Mesenchymal stem cell (in vitro differentiated cells and primary cell): ENCODE data around the gene EXOC6B.

Source experiments
- DNase-seq: peaks from one replicate; pipeline ENCODE4 v3.0.0-alpha.2; 2013
- H2AFZ ChIP-seq: one replicate; pipeline ENCODE4 v1.6.1; 2013; ENCODE audit warnings: low read depth, mild to moderate bottlenecking, control low read depth, inconsistent platforms, low read length, moderate library complexity
- H2AK5ac ChIP-seq: 2 replicates; pipeline ENCODE4 v1.6.1; 2013; ENCODE audit warnings: low read length, moderate library complexity, mild to moderate bottlenecking, inconsistent platforms; ENCODE audit not compliant: severe bottlenecking
- H2BK120ac ChIP-seq: one replicate; pipeline ENCODE4 v1.6.1; 2013; ENCODE audit warnings: low read depth, mild to moderate bottlenecking, inconsistent platforms, low read length, moderate library complexity
- H2BK12ac ChIP-seq, 2 experiments: one replicate each; pipeline ENCODE4 v1.6.1; 2013; ENCODE audit warnings: inconsistent platforms in 2 of 2, low read length in 2 of 2, mild to moderate bottlenecking in 2 of 2, moderate library complexity in 2 of 2, control low read depth in 1 of 2
- H2BK15ac ChIP-seq: one replicate; pipeline ENCODE4 v1.6.1; 2013; ENCODE audit warnings: mild to moderate bottlenecking, low read depth, inconsistent platforms; ENCODE audit not compliant: poor library complexity, severe bottlenecking
- H2BK5ac ChIP-seq: 2 replicates; pipeline ENCODE4 v1.6.1; 2013; ENCODE audit warnings: low read depth, mild to moderate bottlenecking, low read length, control low read depth, inconsistent platforms; ENCODE audit not compliant: poor library complexity, severe bottlenecking
- H3K14ac ChIP-seq, 2 experiments: one replicate each; pipeline ENCODE4 v1.6.1; 2013; ENCODE audit warnings: inconsistent platforms in 2 of 2, low read length in 2 of 2, control low read depth in 1 of 2, mild to moderate bottlenecking in 1 of 2, moderate library complexity in 1 of 2
- H3K18ac ChIP-seq, 2 experiments: one replicate each; pipeline ENCODE4 v1.6.1; 2013; ENCODE audit warnings: inconsistent platforms in 2 of 2, low read length in 2 of 2, control low read depth in 1 of 2, low read depth in 1 of 2, mild to moderate bottlenecking in 1 of 2
- H3K23ac ChIP-seq, 2 experiments: one replicate each; pipeline ENCODE4 v1.6.1; 2013; ENCODE audit warnings: inconsistent platforms in 2 of 2, low read length in 2 of 2, mild to moderate bottlenecking in 2 of 2, moderate library complexity in 2 of 2, control low read depth in 1 of 2
- H3K27ac ChIP-seq: 2 replicates; pipeline ENCODE4 v1.5.1; 2013; ENCODE audit warnings: mild to moderate bottlenecking, moderate library complexity, low read length, control low read depth, inconsistent platforms; ENCODE audit not compliant: poor library complexity, severe bottlenecking
- H3K27me3 ChIP-seq, 2 experiments: 2 replicates each; pipeline versions ENCODE4 v1.6.1 to v1.7.0; 2013; ENCODE audit warnings: low read length in 2 of 2, mild to moderate bottlenecking in 2 of 2, moderate library complexity in 2 of 2, control low read depth in 1 of 2, inconsistent platforms in 1 of 2; ENCODE audit not compliant: control insufficient read depth in 1 of 2, insufficient read depth in 1 of 2
- H3K36me3 ChIP-seq, 2 experiments: 2 replicates each; pipeline versions ENCODE4 v1.6.1 to v1.7.0; 2013; ENCODE audit warnings: low read length in 2 of 2, control low read depth in 1 of 2, inconsistent platforms in 1 of 2, low read depth in 1 of 2, mild to moderate bottlenecking in 1 of 2; ENCODE audit not compliant: insufficient read depth in 2 of 2, control insufficient read depth in 1 of 2
- H3K4ac ChIP-seq, 2 experiments: one replicate each; pipeline ENCODE4 v1.6.1; 2013; ENCODE audit warnings: inconsistent platforms in 2 of 2, low read length in 2 of 2, mild to moderate bottlenecking in 2 of 2, moderate library complexity in 2 of 2, control low read depth in 1 of 2, low read depth in 1 of 2
- H3K4me1 ChIP-seq: 2 replicates; pipeline ENCODE4 v1.6.1; 2013; ENCODE audit warnings: low read depth, low read length, control low read depth; ENCODE audit not compliant: control insufficient read depth, insufficient read depth
- H3K4me2 ChIP-seq: 2 replicates; pipeline ENCODE4 v1.6.1; 2013; ENCODE audit warnings: low read length, mild to moderate bottlenecking, inconsistent platforms; ENCODE audit not compliant: poor library complexity, severe bottlenecking
- H3K4me3 ChIP-seq, 2 experiments: 2 replicates each; pipeline versions ENCODE4 v1.5.1 to v1.7.0; 2013; ENCODE audit warnings: low read length in 2 of 2, mild to moderate bottlenecking in 2 of 2, control low read depth in 1 of 2, low read depth in 1 of 2; ENCODE audit not compliant: insufficient read depth in 1 of 2
- H3K79me1 ChIP-seq: replicated peaks from 2 replicates; pipeline ENCODE4 v1.6.1; 2013; ENCODE audit warnings: mild to moderate bottlenecking, control low read depth, low read length, inconsistent platforms; ENCODE audit not compliant: poor library complexity, severe bottlenecking
- H3K9ac ChIP-seq: 2 replicates; pipeline ENCODE4 v1.7.0; 2013; ENCODE audit warnings: mild to moderate bottlenecking, low read length, moderate library complexity
- H3K9me3 ChIP-seq: 2 replicates; pipeline ENCODE4 v1.7.0; 2013; ENCODE audit warnings: mild to moderate bottlenecking, low read length; ENCODE audit not compliant: control insufficient read depth
- H4K8ac ChIP-seq: one replicate; pipeline ENCODE4 v1.6.1; 2013; ENCODE audit warnings: inconsistent platforms, mild to moderate bottlenecking, low read length, moderate library complexity
- H4K91ac ChIP-seq: one replicate; pipeline ENCODE4 v1.6.1; 2013; ENCODE audit warnings: mild to moderate bottlenecking, low read length, inconsistent platforms
- WGBS: methylation state at CpG from one replicate; pipeline ENCODE4 v1.1.7; 2013; ENCODE audit warnings: mixed read lengths; 5-methylcytosine and 5-hydroxymethylcytosine counted together

Gene EXOC6B

GRCh38 chr2:72800492-72800891 lies 25.3 kb downstream of the EXOC6B start:
- no peak overlapping the region for H2BK12ac ChIP-seq
- no peak overlapping the region for H4K91ac ChIP-seq
- no peaks in the 10 kb centered on the region for H3K36me3 ChIP-seq
- H3K4ac ChIP-seq: no peak overlapping the region
- no peak overlapping the region for H2BK15ac ChIP-seq
- no peak overlapping the region for H2AK5ac ChIP-seq
- no peaks in the 10 kb centered on the region for H3K4me1 ChIP-seq
- no peak overlapping the region for H3K4me3 ChIP-seq
- peaks cover 12% of the 10 kb centered on the region for H3K79me1 ChIP-seq
- no peak overlapping the region for H3K27ac ChIP-seq
- no peak overlapping the region for H4K8ac ChIP-seq
- no peak overlapping the region for H3K23ac ChIP-seq
- no peak for DNase-seq
- H3K18ac ChIP-seq: no peak overlapping the region
- 100% methylated on average over 1 of the region's 2 CpGs for WGBS
- no peak overlapping the region for H2AFZ ChIP-seq
- H3K14ac ChIP-seq: no peak overlapping the region
- no peak overlapping the region for H3K4me2 ChIP-seq
- H3K9me3 ChIP-seq: no peaks in the 10 kb centered on the region
- H2BK120ac ChIP-seq: no peak overlapping the region
- H3K9ac ChIP-seq: no peak overlapping the region
- no peaks in the 10 kb centered on the region for H3K27me3 ChIP-seq
- H2BK5ac ChIP-seq: no peak overlapping the region

DNA sequence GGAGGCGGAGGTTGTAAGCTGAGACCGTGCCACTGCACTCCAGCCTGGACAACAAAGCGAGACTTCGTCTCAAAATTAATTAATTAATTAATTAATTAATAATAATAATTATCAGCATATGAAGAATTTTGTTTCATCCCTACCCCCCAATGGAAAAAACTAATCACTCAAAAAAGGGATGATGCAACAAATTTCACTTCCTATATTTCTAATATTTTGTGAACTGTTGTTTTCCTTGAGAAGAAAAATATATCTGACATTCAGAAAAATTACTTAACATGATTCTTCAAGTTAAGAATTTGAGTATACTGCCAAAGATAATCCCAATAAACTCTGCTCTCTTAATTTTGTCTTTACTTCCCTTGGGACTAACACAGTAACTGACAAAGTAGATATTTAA lies 28.1 kb downstream of the EXOC6B start:
- H2AFZ ChIP-seq: no peak overlapping the region
- H2BK120ac ChIP-seq: no peak overlapping the region
- H3K4me2 ChIP-seq: no peak overlapping the region
- no peak overlapping the region for H4K91ac ChIP-seq
- H3K27me3 ChIP-seq: no peaks in the 10 kb centered on the region
- H3K9ac ChIP-seq: no peak overlapping the region
- WGBS: 100% methylated on average over 1 of the region's 4 CpGs
- H2AK5ac ChIP-seq: no peak overlapping the region
- H3K4me3 ChIP-seq: no peak overlapping the region
- DNase-seq: no peak
- no peaks in the 10 kb centered on the region for H3K9me3 ChIP-seq
- no peaks in the 10 kb centered on the region for H3K36me3 ChIP-seq
- H3K79me1 ChIP-seq: peaks cover 13% of the 10 kb centered on the region
- H4K8ac ChIP-seq: no peak overlapping the region
- H3K4ac ChIP-seq: no peak overlapping the region
- H2BK12ac ChIP-seq: no peak overlapping the region
- H2BK15ac ChIP-seq: no peak overlapping the region
- no peaks in the 10 kb centered on the region for H3K4me1 ChIP-seq
- no peak overlapping the region for H3K23ac ChIP-seq
- no peak overlapping the region for H2BK5ac ChIP-seq
- H3K18ac ChIP-seq: no peak overlapping the region
- H3K14ac ChIP-seq: no peak overlapping the region
- H3K27ac ChIP-seq: no peak overlapping the region

DNA sequence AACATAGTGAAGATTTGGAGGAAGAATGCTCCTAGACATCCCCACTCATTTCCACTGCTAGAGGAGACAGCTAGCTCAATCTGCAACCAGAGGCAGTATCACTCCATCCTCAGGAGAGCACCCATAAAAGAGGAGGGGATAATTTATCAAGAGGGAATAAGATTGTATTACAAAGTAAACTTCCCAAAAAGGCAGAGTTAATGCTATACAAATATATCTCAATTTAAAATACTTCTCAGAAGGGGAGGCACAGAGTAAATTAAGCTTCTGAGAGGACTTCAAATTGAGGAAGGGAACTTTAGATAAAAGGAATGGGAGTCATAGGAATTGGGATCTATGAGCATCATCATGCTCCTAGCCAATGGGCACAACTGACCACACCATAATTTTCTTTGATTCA lies 29.1 kb downstream of the EXOC6B start:
- no peaks in the 10 kb centered on the region for H3K4me1 ChIP-seq
- H2AFZ ChIP-seq: no peak overlapping the region
- no peaks in the 10 kb centered on the region for H3K36me3 ChIP-seq
- no peak overlapping the region for H3K14ac ChIP-seq
- H3K4ac ChIP-seq: no peak overlapping the region
- no peak overlapping the region for H3K23ac ChIP-seq
- H4K91ac ChIP-seq: no peak overlapping the region
- H4K8ac ChIP-seq: no peak overlapping the region
- no peaks in the 10 kb centered on the region for H3K27me3 ChIP-seq
- H2BK120ac ChIP-seq: no peak overlapping the region
- H3K9me3 ChIP-seq: no peaks in the 10 kb centered on the region
- no peak overlapping the region for H2BK15ac ChIP-seq
- H3K4me2 ChIP-seq: no peak overlapping the region
- H2AK5ac ChIP-seq: no peak overlapping the region
- H3K27ac ChIP-seq: no peak overlapping the region
- H2BK12ac ChIP-seq: no peak overlapping the region
- no peak overlapping the region for H2BK5ac ChIP-seq
- no peak overlapping the region for H3K18ac ChIP-seq
- H3K9ac ChIP-seq: no peak overlapping the region
- no peak overlapping the region for H3K4me3 ChIP-seq
- no peak for DNase-seq
- peaks cover 12% of the 10 kb centered on the region for H3K79me1 ChIP-seq

- Histone ChIP-seq H2BK12ac (peak overlapping the region in 1 of 2 experiments; percentile 89), H4K91ac (no peak overlapping the region), H2BK5ac (no peak overlapping the region), H3K4me1 (no peaks in the 10 kb centered on the region), H3K9ac (peak overlapping the region; percentile 45), H3K4ac (peak overlapping the region; percentile 17 to 46), H2AFZ (no peak overlapping the region), H2BK15ac (no peak overlapping the region), H3K18ac (peak overlapping the region; percentile 19 to 57), H3K4me2 (no peak overlapping the region), H3K27me3 (no peaks in the 10 kb centered on the region), H3K14ac (no peak overlapping the region), H2BK120ac (no peak overlapping the region), H3K36me3 (no peaks in the 10 kb centered on the region), H3K9me3 (no peaks in the 10 kb centered on the region), H3K23ac (no peak overlapping the region), H3K27ac (peak overlapping the region; percentile 26), H3K79me1 (peaks cover 15% of the 10 kb centered on the region), H4K8ac (no peak overlapping the region), H3K4me3 (no peak overlapping the region), H2AK5ac (no peak overlapping the region)
- DNase-seq: no peak
- WGBS: no CpG with 5 or more reads among the region's 1 CpG
These were observed 31.3 kb downstream of the EXOC6B start for GRCh38 chr2:72794572-72794971.
